DOHH2 (cell line): Measurements from ENCODE around the gene ZNF385B.

Source experiments
- CTCF ChIP-seq: fragments of 200-600 bp; sonication (generic); IDR thresholded peaks from one replicate; pipeline ENCODE4 v1.5.1; 2014; ENCODE audit warnings: antibody characterized with exemption, mild to moderate bottlenecking, low read depth, low read length; ENCODE audit not compliant: poor library complexity, severe bottlenecking
- EZH2phosphoT487 ChIP-seq: fragments of 200-600 bp; sonication (generic); IDR thresholded peaks from 2 replicates; pipeline ENCODE4 v1.6.1; 2017; ENCODE audit warnings: borderline replicate concordance, mild to moderate bottlenecking, antibody characterized with exemption, low read length, moderate library complexity, mixed read lengths

GRCh38 chr2:179909845-179910734, 48.7 kb upstream of the ZNF385B start:
- TF ChIP-seq CTCF (no peak), EZH2phosphoT487 (no peak)
